ENCODE measurements around the gene GLIPR2. TPM values are rescaled to one million over a fixed set of nuclear protein-coding genes. Genes with fewer than 3 reads are reported as not detected.

Gene GLIPR2
- polyA plus RNA-seq, 1 donor from 2014 or later: 8.0 TPM

- Histone ChIP-seq H3K79me2 (replicated peaks; ENCODE audit: insufficient read depth, low read length) (no peaks in the 10 kb centered on the region), H2AFZ (ENCODE audit: low read depth, low read length) (no peak overlapping the region), H3K9ac (ENCODE audit: low read length) (no peak overlapping the region), H3K9me3 (ENCODE audit: low read length) (no peaks in the 10 kb centered on the region), H3K4me3 (ENCODE audit: low read length) (no peak overlapping the region), H3K9me2 (ENCODE audit: insufficient read depth, low read length) (no peaks in the 10 kb centered on the region), H3K27me3 (ENCODE audit: insufficient read depth, low read depth, low read length) (no peaks in the 10 kb centered on the region), H3F3A (ENCODE audit: insufficient read depth, low read length, poor library complexity, severe bottlenecking) (no peaks in the 10 kb centered on the region), H4K20me1 (ENCODE audit: insufficient read depth) (no peaks in the 10 kb centered on the region), H3K4me2 (ENCODE audit: low read length) (no peak overlapping the region), H3K36me3 (ENCODE audit: insufficient read depth, low read length) (no peaks in the 10 kb centered on the region), H3K27ac (ENCODE audit: low read length) (no peak overlapping the region)
- TF ChIP-seq EP300 (conservative IDR thresholded peaks at IDR 0.05; ENCODE audit: poor library complexity, severe bottlenecking) (no peak), EZH2 (IDR thresholded peaks at IDR 0.05; ENCODE audit: borderline replicate concordance, insufficient read depth, low read length, poor library complexity, severe bottlenecking) (no peak), MXI1 (conservative IDR thresholded peaks at IDR 0.05; ENCODE audit: poor library complexity, severe bottlenecking) (no peak), RAD21 (conservative IDR thresholded peaks at IDR 0.05) (no peak), POLR2AphosphoS5 (IDR thresholded peaks at IDR 0.05) (no peak), SMC3 (conservative IDR thresholded peaks at IDR 0.05; ENCODE audit: poor library complexity) (no peak), TAF1 (IDR thresholded peaks at IDR 0.05; ENCODE audit: low read depth) (no peak)
- TF ChIP-seq, protein P1, sequence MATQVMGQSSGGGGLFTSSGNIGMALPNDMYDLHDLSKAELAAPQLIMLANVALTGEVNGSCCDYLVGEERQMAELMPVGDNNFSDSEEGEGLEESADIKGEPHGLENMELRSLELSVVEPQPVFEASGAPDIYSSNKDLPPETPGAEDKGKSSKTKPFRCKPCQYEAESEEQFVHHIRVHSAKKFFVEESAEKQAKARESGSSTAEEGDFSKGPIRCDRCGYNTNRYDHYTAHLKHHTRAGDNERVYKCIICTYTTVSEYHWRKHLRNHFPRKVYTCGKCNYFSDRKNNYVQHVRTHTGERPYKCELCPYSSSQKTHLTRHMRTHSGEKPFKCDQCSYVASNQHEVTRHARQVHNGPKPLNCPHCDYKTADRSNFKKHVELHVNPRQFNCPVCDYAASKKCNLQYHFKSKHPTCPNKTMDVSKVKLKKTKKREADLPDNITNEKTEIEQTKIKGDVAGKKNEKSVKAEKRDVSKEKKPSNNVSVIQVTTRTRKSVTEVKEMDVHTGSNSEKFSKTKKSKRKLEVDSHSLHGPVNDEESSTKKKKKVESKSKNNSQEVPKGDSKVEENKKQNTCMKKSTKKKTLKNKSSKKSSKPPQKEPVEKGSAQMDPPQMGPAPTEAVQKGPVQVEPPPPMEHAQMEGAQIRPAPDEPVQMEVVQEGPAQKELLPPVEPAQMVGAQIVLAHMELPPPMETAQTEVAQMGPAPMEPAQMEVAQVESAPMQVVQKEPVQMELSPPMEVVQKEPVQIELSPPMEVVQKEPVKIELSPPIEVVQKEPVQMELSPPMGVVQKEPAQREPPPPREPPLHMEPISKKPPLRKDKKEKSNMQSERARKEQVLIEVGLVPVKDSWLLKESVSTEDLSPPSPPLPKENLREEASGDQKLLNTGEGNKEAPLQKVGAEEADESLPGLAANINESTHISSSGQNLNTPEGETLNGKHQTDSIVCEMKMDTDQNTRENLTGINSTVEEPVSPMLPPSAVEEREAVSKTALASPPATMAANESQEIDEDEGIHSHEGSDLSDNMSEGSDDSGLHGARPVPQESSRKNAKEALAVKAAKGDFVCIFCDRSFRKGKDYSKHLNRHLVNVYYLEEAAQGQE (IDR thresholded peaks at IDR 0.05; ENCODE audit: borderline replicate concordance): no peak
- TF ChIP-seq, protein P2, sequence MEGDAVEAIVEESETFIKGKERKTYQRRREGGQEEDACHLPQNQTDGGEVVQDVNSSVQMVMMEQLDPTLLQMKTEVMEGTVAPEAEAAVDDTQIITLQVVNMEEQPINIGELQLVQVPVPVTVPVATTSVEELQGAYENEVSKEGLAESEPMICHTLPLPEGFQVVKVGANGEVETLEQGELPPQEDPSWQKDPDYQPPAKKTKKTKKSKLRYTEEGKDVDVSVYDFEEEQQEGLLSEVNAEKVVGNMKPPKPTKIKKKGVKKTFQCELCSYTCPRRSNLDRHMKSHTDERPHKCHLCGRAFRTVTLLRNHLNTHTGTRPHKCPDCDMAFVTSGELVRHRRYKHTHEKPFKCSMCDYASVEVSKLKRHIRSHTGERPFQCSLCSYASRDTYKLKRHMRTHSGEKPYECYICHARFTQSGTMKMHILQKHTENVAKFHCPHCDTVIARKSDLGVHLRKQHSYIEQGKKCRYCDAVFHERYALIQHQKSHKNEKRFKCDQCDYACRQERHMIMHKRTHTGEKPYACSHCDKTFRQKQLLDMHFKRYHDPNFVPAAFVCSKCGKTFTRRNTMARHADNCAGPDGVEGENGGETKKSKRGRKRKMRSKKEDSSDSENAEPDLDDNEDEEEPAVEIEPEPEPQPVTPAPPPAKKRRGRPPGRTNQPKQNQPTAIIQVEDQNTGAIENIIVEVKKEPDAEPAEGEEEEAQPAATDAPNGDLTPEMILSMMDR (IDR thresholded peaks at IDR 0.05; ENCODE audit: poor library complexity, severe bottlenecking): no peak
Measured at GRCh38 chr9:36156116-36156515, 19.6 kb downstream of the GLIPR2 start.

- Histone ChIP-seq H3K27ac (ENCODE audit: low read length) (no peak overlapping the region), H3K9ac (ENCODE audit: low read length) (no peak overlapping the region), H3K79me2 (replicated peaks; ENCODE audit: insufficient read depth, low read length) (no peaks in the 10 kb centered on the region), H3K27me3 (ENCODE audit: insufficient read depth, low read depth, low read length) (no peaks in the 10 kb centered on the region), H3K4me3 (ENCODE audit: low read length) (no peak overlapping the region), H3K9me2 (ENCODE audit: insufficient read depth, low read length) (no peaks in the 10 kb centered on the region), H4K20me1 (ENCODE audit: insufficient read depth) (no peaks in the 10 kb centered on the region), H3K4me2 (ENCODE audit: low read length) (no peak overlapping the region), H3K9me3 (ENCODE audit: low read length) (no peaks in the 10 kb centered on the region), H3F3A (ENCODE audit: insufficient read depth, low read length, poor library complexity, severe bottlenecking) (no peaks in the 10 kb centered on the region), H2AFZ (ENCODE audit: low read depth, low read length) (no peak overlapping the region), H3K36me3 (ENCODE audit: insufficient read depth, low read length) (no peaks in the 10 kb centered on the region)
- TF ChIP-seq EP300 (conservative IDR thresholded peaks at IDR 0.05; ENCODE audit: poor library complexity, severe bottlenecking) (no peak), SMC3 (conservative IDR thresholded peaks at IDR 0.05; ENCODE audit: poor library complexity) (no peak), EZH2 (IDR thresholded peaks at IDR 0.05; ENCODE audit: borderline replicate concordance, insufficient read depth, low read length, poor library complexity, severe bottlenecking) (no peak), TAF1 (IDR thresholded peaks at IDR 0.05; ENCODE audit: low read depth) (no peak), MXI1 (conservative IDR thresholded peaks at IDR 0.05; ENCODE audit: poor library complexity, severe bottlenecking) (no peak)
- TF ChIP-seq, protein P1 (IDR thresholded peaks at IDR 0.05; ENCODE audit: borderline replicate concordance): no peak
Measured at GRCh38 chr9:36158122-36158521, 21.6 kb downstream of the GLIPR2 start.

All from neural cell (in vitro differentiated cells).